Measurements from ENCODE around the gene STIM2. TPM values are rescaled to one million over a fixed set of nuclear protein-coding genes. Genes with fewer than 3 reads are reported as not detected.
"Not testable (repeated sequence)": the region's sequence is repeated elsewhere in the genome, so short reads cannot be mapped to it uniquely, and the experiment has no call there.

STIM2 gene
- total and polyA plus RNA-seq, 7 donors, result 2.4 to 8.4 (median 4.9) TPM

- Histone ChIP-seq H3K4me1 (no peaks in the 10 kb centered on the region), H3K4me3 (no peak overlapping the region), H3K36me3 (ENCODE audit: insufficient read depth in 1 of 2, low read depth in 1 of 2) (peaks cover 2 to 30% of the 10 kb centered on the region in 2 donors), H3K27ac (no peak overlapping the region), H3K27me3 (ENCODE audit: insufficient read depth in 3 of 3, low read length in 2 of 3) (no peaks in the 10 kb centered on the region), H3K9me3 (no peaks in the 10 kb centered on the region)
- ATAC-seq, result no peak
- no peak for DNase-seq
- intact Hi-C loops (cut with DNase I), result no loop called here
- WGBS, 3 donors, result 69 to 76% (median 75%) methylated on average over 3 of the region's 3 CpGs
- TF ChIP-seq CTCF (IDR thresholded peaks at IDR 0.05), result no peak
Measured at GRCh38 chr4:27022963-27023362, 162.3 kb downstream of the STIM2 start.

- Histone ChIP-seq H3K4me1 (no peaks in the 10 kb centered on the region), H3K27ac (no peak overlapping the region), H3K9me3 (no peaks in the 10 kb centered on the region), H3K36me3 (ENCODE audit: insufficient read depth in 1 of 2, low read depth in 1 of 2) (peaks cover 2 to 26% of the 10 kb centered on the region in 2 donors), H3K4me3 (no peak overlapping the region), H3K27me3 (ENCODE audit: insufficient read depth in 3 of 3, low read length in 2 of 3) (no peaks in the 10 kb centered on the region)
- no peak for ATAC-seq
- DNase-seq, result no peak
- no peak for TF ChIP-seq CTCF (IDR thresholded peaks at IDR 0.05)
- WGBS, 3 donors, result 82 to 93% (median 90%) methylated on average over 4 of the region's 4 CpGs
- intact Hi-C loops (cut with DNase I), result no loop called here
Measured at GRCh38 chr4:27023366-27023765, 162.7 kb downstream of the STIM2 start.

GRCh38 chr4:27024805-27025204 lies 164.2 kb downstream of the STIM2 start:
- no peak for ATAC-seq
- whole genome bisulfite sequencing, 3 donors, result 39 to 47% (median 46%) methylated on average over 2 of the region's 2 CpGs
- TF ChIP-seq CTCF (IDR thresholded peaks at IDR 0.05), result no peak

GRCh38 chr4:27027428-27027827 lies 166.8 kb downstream of the STIM2 start:
- WGBS, 3 donors, result 87 to 98% (median 91%) methylated on average over 2 of the region's 2 CpGs
- ATAC-seq (no peak), DNase-seq (no peak)
- Histone ChIP-seq H3K36me3 (ENCODE audit: insufficient read depth in 1 of 2, low read depth in 1 of 2) (peaks cover 0 to 18% of the 10 kb centered on the region in 2 donors), H3K27me3 (ENCODE audit: insufficient read depth in 3 of 3, low read length in 2 of 3) (no peaks in the 10 kb centered on the region), H3K27ac (no peak overlapping the region), H3K4me3 (no peak overlapping the region), H3K4me1 (no peaks in the 10 kb centered on the region), H3K9me3 (no peaks in the 10 kb centered on the region)
- intact Hi-C loops (cut with DNase I), result no loop called here
- TF ChIP-seq CTCF (IDR thresholded peaks at IDR 0.05), result no peak

More at GRCh38 chr4:27024805-27025204, 164.2 kb downstream of the STIM2 start:
- Histone ChIP-seq H3K36me3 (ENCODE audit: insufficient read depth in 1 of 2, low read depth in 1 of 2) (peaks cover 2 to 21% of the 10 kb centered on the region in 2 donors), H3K4me1 (no peaks in the 10 kb centered on the region), H3K27ac (no peak overlapping the region), H3K9me3 (no peaks in the 10 kb centered on the region), H3K4me3 (no peak overlapping the region), H3K27me3 (ENCODE audit: insufficient read depth in 3 of 3, low read length in 2 of 3) (no peaks in the 10 kb centered on the region)
- intact Hi-C loops (cut with DNase I), result no loop called here
- no peak for DNase-seq

GRCh38 chr4:27035127-27035526 lies 174.5 kb downstream of the STIM2 start:
- intact Hi-C loops (cut with DNase I); H3K4me1 ChIP-seq; H3K4me3 ChIP-seq; H3K27ac ChIP-seq; DNase-seq; ATAC-seq; H3K27me3 ChIP-seq (ENCODE audit: insufficient read depth in 3 of 3, low read length in 2 of 3); H3K36me3 ChIP-seq (ENCODE audit: insufficient read depth in 1 of 2, low read depth in 1 of 2): not testable (repeated sequence)
- peaks cover 14% of the 10 kb centered on the region for H3K9me3 ChIP-seq
- 33 to 97% (median 96%) methylated on average over 3 of the region's 3 CpGs for WGBS, 3 donors

All from psoas muscle (tissue), 8 donors.